ENCODE measurements around the gene ATP6V0A1. TPM values are rescaled to one million over a fixed set of nuclear protein-coding genes. Genes with fewer than 3 reads are reported as not detected.

ATP6V0A1 gene
- total and polyA plus RNA-seq, 8 donors = 22.8 to 55.9 (median 33.2) TPM

Small RNAs within 50 kb of the gene (microRNA-seq; reads per million reads assigned to microRNA genes)
- gene MIR5010 (2.7 to 3.5 reads per million in 2 donors), gene MIR548AT (0 reads per million in 2 donors)

Other genes starting within 250 kb of the ATP6V0A1 start
- 10 to 100 TPM; 22.6 to 27.5 (median 24.2) TPM for gene STAT5B, start 182.5 kb upstream of the ATP6V0A1 start, total RNA-seq
- gene STAT5B, start 182.5 kb upstream of the ATP6V0A1 start, polyA plus RNA-seq = 10 to 100 TPM; 17.9 to 24.3 TPM
- 10 to 100 TPM; 13.1 to 19.8 (median 15.4) TPM for gene STAT5A, start 170.4 kb upstream of the ATP6V0A1 start, total RNA-seq
- 10 to 100 TPM; 10.5 to 12.6 TPM for gene STAT5A, start 170.4 kb upstream of the ATP6V0A1 start, polyA plus RNA-seq
- 100 to 1,000 TPM in 2 of 6 donors, 10 to 100 TPM in 4; 63.3 to 127 (median 78.6) TPM for gene STAT3, start 70.4 kb upstream of the ATP6V0A1 start, total RNA-seq
- gene STAT3, start 70.4 kb upstream of the ATP6V0A1 start, polyA plus RNA-seq = 10 to 100 TPM; 37.9 to 42.9 TPM
- 10 to 100 TPM; 11.5 to 42.6 (median 19.6) TPM for gene CAVIN1, start 35.6 kb upstream of the ATP6V0A1 start, total RNA-seq
- 10 to 100 TPM; 25.2 to 32.9 TPM for gene CAVIN1, start 35.6 kb upstream of the ATP6V0A1 start, polyA plus RNA-seq
- gene NAGLU, start 77.4 kb downstream of the ATP6V0A1 start, total RNA-seq = 10 to 100 TPM; 17.6 to 33.8 (median 25.6) TPM
- 10 to 100 TPM; 51.6 to 52.6 TPM for gene NAGLU, start 77.4 kb downstream of the ATP6V0A1 start, polyA plus RNA-seq
- gene HSD17B1, start 94.0 kb downstream of the ATP6V0A1 start, total RNA-seq = 1 to 10 TPM in 2 of 6 donors, under 1 TPM in 4; 0.32 to 1.3 (median 0.74) TPM
- gene HSD17B1, start 94.0 kb downstream of the ATP6V0A1 start, polyA plus RNA-seq = 1 to 10 TPM; 3.5 TPM
- gene COASY, start 103.3 kb downstream of the ATP6V0A1 start, total RNA-seq = 10 to 100 TPM; 32.3 to 63.5 (median 52.3) TPM
- gene COASY, start 103.3 kb downstream of the ATP6V0A1 start, polyA plus RNA-seq = 100 to 1,000 TPM; 135 to 152 TPM
- 10 to 100 TPM; 18.6 to 26.7 (median 22.9) TPM for gene MLX, start 108.2 kb downstream of the ATP6V0A1 start, total RNA-seq
- 10 to 100 TPM; 31.9 to 44.5 TPM for gene MLX, start 108.2 kb downstream of the ATP6V0A1 start, polyA plus RNA-seq
- gene PSMC3IP, start 118.9 kb downstream of the ATP6V0A1 start, total RNA-seq = 1 to 10 TPM; 1.0 to 2.7 (median 2.0) TPM
- gene PSMC3IP, start 118.9 kb downstream of the ATP6V0A1 start, polyA plus RNA-seq = 1 to 10 TPM; 3.9 to 7.0 TPM
- 10 to 100 TPM; 39.3 to 78.0 (median 47.0) TPM for gene RETREG3, start 150.5 kb downstream of the ATP6V0A1 start, total RNA-seq
- gene RETREG3, start 150.5 kb downstream of the ATP6V0A1 start, polyA plus RNA-seq = 10 to 100 TPM; 28.8 to 35.5 TPM
- 10 to 100 TPM; 10.5 to 79.9 (median 22.2) TPM for gene TUBG1, start 150.8 kb downstream of the ATP6V0A1 start, total RNA-seq
- 10 to 100 TPM; 23.5 to 29.1 TPM for gene TUBG1, start 150.8 kb downstream of the ATP6V0A1 start, polyA plus RNA-seq
- gene TUBG2, start 200.4 kb downstream of the ATP6V0A1 start, total RNA-seq = 10 to 100 TPM; 10.9 to 43.4 (median 19.8) TPM
- 10 to 100 TPM; 48.2 to 90.5 TPM for gene TUBG2, start 200.4 kb downstream of the ATP6V0A1 start, polyA plus RNA-seq
- gene PLEKHH3, start 218.1 kb downstream of the ATP6V0A1 start, total RNA-seq = 10 to 100 TPM; 24.7 to 90.6 (median 33.3) TPM
- 100 to 1,000 TPM; 148 to 215 TPM for gene PLEKHH3, start 218.1 kb downstream of the ATP6V0A1 start, polyA plus RNA-seq
- gene CCR10, start 223.0 kb downstream of the ATP6V0A1 start, total RNA-seq = 1 to 10 TPM in 1 of 6 donors, under 1 TPM in 5; 0.09 to 1.0 (median 0.49) TPM
- gene CCR10, start 223.0 kb downstream of the ATP6V0A1 start, polyA plus RNA-seq = 1 to 10 TPM in 1 of 2 donors, under 1 TPM in 1; 0.91 to 1.1 TPM
- 10 to 100 TPM in 1 of 6 donors, 1 to 10 TPM in 5; 3.1 to 10.4 (median 5.4) TPM for gene CNTNAP1, start 223.7 kb downstream of the ATP6V0A1 start, total RNA-seq
- 10 to 100 TPM in 1 of 2 donors, 1 to 10 TPM in 1; 8.1 to 20.0 TPM for gene CNTNAP1, start 223.7 kb downstream of the ATP6V0A1 start, polyA plus RNA-seq

Data from pancreas (tissue), 8 donors.